ENCODE measurements around the gene SMCHD1.

- TF ChIP-seq CTCF (IDR thresholded peaks at IDR 0.05), result no peak
- no peak for TF ChIP-seq POLR2A (IDR thresholded peaks at IDR 0.05)
Measured at GRCh38 chr18:2680216-2680792, 24.8 kb downstream of the SMCHD1 start.

Data from right lobe of liver (tissue), 4 donors.